Keratinocyte (primary cell): ENCODE measurements around the gene CGNL1. TPM values are rescaled to one million over a fixed set of nuclear protein-coding genes. Genes with fewer than 3 reads are reported as not detected.

Experiments
- DNase-seq: peaks from one replicate; pipeline ENCODE4 v3.0.0-alpha.2; 2011; ENCODE audit warnings: low read depth, missing footprints, low spot score
- FAIRE-seq: peaks from 2 replicates; lab custom pipeline; 2011; peaks lifted over from hg19 to GRCh38; lab: Jason Lieb, UNC
- H2AFZ ChIP-seq: 2 replicates; pipeline ENCODE4 v1.6.0; 2012; ENCODE audit warnings: low read length, control low read depth, inconsistent platforms; ENCODE audit not compliant: control insufficient read depth
- H3K27ac ChIP-seq: 2 replicates; pipeline ENCODE4 v1.5.1; 2011; ENCODE audit warnings: low read length; ENCODE audit not compliant: control insufficient read depth, insufficient read depth
- H3K27me3 ChIP-seq: 3 replicates; pipeline ENCODE4 v1.6.0; 2011; ENCODE audit warnings: low read length; ENCODE audit not compliant: control insufficient read depth, insufficient read depth; ENCODE audit errors: extremely low read depth
- H3K36me3 ChIP-seq, 2 experiments: 2 replicates in 1 of 2; 3 replicates in 1 of 2; pipeline ENCODE4 v1.5.1; 2011; ENCODE audit warnings: low read length in 2 of 2, mild to moderate bottlenecking in 1 of 2; ENCODE audit not compliant: control insufficient read depth in 2 of 2, insufficient read depth in 2 of 2; ENCODE audit errors: extremely low read depth in 1 of 2
- H3K4me1 ChIP-seq: 3 replicates; pipeline ENCODE4 v1.5.1; 2011; ENCODE audit warnings: low read length; ENCODE audit not compliant: control insufficient read depth, insufficient read depth; ENCODE audit errors: extremely low read depth
- H3K4me2 ChIP-seq: 3 replicates; pipeline ENCODE4 v1.6.0; 2011; ENCODE audit warnings: low read depth, low read length; ENCODE audit not compliant: control insufficient read depth, insufficient read depth; ENCODE audit errors: extremely low read depth
- H3K4me3 ChIP-seq, 3 experiments: fragments of 200-600 bp in 1 of 3; sonication (generic) in 1 of 3; 2 replicates in 2 of 3; 3 replicates in 1 of 3; pipeline ENCODE4 v1.5.1; 2011 to 2016; ENCODE audit warnings: low read length in 3 of 3, mild to moderate bottlenecking in 3 of 3, control low read depth in 2 of 3, inconsistent platforms in 1 of 3, low read depth in 1 of 3, mixed read lengths in 1 of 3, mixed run types in 1 of 3, moderate library complexity in 1 of 3; ENCODE audit not compliant: control insufficient read depth in 2 of 3, insufficient read depth in 2 of 3; ENCODE audit errors: extremely low read depth in 1 of 3
- H3K79me2 ChIP-seq: 2 replicates; pipeline ENCODE4 v1.6.0; 2012; ENCODE audit warnings: low read length; ENCODE audit not compliant: control insufficient read depth, insufficient read depth
- H3K9ac ChIP-seq: 3 replicates; pipeline ENCODE4 v1.6.0; 2011; ENCODE audit warnings: low read length; ENCODE audit not compliant: control insufficient read depth, insufficient read depth; ENCODE audit errors: extremely low read depth
- H3K9me1 ChIP-seq: 3 replicates; pipeline ENCODE4 v1.6.0; 2011; ENCODE audit warnings: low read length; ENCODE audit not compliant: control insufficient read depth, insufficient read depth; ENCODE audit errors: extremely low read depth
- H3K9me3 ChIP-seq: 2 replicates; pipeline ENCODE4 v1.5.1; 2012; ENCODE audit warnings: low read depth, low read length; ENCODE audit not compliant: control insufficient read depth
- H4K20me1 ChIP-seq: 3 replicates; pipeline ENCODE4 v1.6.0; 2011; ENCODE audit warnings: low read length; ENCODE audit not compliant: control insufficient read depth, insufficient read depth; ENCODE audit errors: extremely low read depth
- EZH2 ChIP-seq: IDR thresholded peaks from one replicate; pipeline ENCODE4 v1.6.1; 2012; ENCODE audit warnings: inconsistent platforms, mild to moderate bottlenecking, low read length, moderate library complexity
- dilution Hi-C: fragments of 300-500 bp; cut with MboI; formaldehyde crosslinking; loops from one replicate; pipeline ENCODE4 v1.7.0; 2020; ENCODE audit warnings: low sequenced_read_pairs; ENCODE audit not compliant: extremely low pct_ligation_motif_present
- polyA plus RNA-seq, 5 experiments: library from polyadenylated mRNA; depleted of rRNA in 3 of 5; stranded (reverse) in 3 of 5; stranded (forward) in 1 of 5; unstranded in 1 of 5; fragments of >200 nt; gene quantifications; 1 replicate in 1 of 5; 2 replicates in 3 of 5; 3 replicates in 1 of 5; pipeline versions ENCODE4 v1.2.1 to v1.2.3, GENCODE V29; 2011 to 2012; ENCODE audit warnings: missing spikeins in 2 of 5, low read depth in 1 of 5, low replicate concordance in 1 of 5
- TF ChIP-seq, protein P1 (sequence below), 3 experiments: IDR thresholded peaks in 1 of 3; conservative IDR thresholded peaks in 1 of 3; optimal IDR thresholded peaks in 1 of 3; 2 replicates in 2 of 3; 3 replicates in 1 of 3; pipeline versions ENCODE3 to v1.5.1; 2011; ENCODE audit warnings: low read length in 3 of 3, mild to moderate bottlenecking in 3 of 3, moderate library complexity in 2 of 3, control low read depth in 1 of 3, inconsistent platforms in 1 of 3; ENCODE audit not compliant: insufficient read depth in 2 of 3; ENCODE audit errors: extremely low read depth in 1 of 3

The CGNL1 gene
- polyA plus RNA-seq, 1 donor (not counting 4 experiments of a cell fraction or from before 2014, with no cell fraction given), result 0.05 TPM

DNA sequence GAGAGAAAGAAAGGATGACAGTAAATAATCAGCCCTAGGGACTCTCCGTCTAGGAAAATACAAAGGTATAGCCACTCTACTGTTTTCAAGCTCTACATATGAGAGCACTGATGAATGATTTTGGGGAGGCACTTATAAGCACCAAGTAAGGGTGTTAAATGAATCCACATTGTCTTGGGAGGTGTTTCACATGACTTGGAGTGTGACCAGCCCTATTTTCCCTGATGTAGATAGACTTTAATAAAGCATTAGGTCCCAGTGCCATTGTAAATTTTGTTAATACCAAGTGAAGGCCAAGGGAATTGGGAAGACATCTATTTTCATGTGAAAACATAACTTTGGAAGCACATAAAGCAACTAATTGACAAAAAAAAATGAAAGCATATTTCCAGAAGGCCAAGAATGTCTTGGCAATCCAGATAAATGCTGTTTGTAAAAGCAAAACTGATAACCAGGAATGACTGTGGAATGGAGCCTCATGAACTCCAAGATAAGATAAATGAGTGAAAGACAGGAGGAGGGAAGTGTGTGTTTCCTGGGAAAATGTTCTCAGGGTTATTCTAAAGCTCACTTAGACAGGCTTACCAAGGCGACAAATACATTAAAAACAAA lies 119.4 kb downstream of the CGNL1 start:
- TF ChIP-seq, protein P1, sequence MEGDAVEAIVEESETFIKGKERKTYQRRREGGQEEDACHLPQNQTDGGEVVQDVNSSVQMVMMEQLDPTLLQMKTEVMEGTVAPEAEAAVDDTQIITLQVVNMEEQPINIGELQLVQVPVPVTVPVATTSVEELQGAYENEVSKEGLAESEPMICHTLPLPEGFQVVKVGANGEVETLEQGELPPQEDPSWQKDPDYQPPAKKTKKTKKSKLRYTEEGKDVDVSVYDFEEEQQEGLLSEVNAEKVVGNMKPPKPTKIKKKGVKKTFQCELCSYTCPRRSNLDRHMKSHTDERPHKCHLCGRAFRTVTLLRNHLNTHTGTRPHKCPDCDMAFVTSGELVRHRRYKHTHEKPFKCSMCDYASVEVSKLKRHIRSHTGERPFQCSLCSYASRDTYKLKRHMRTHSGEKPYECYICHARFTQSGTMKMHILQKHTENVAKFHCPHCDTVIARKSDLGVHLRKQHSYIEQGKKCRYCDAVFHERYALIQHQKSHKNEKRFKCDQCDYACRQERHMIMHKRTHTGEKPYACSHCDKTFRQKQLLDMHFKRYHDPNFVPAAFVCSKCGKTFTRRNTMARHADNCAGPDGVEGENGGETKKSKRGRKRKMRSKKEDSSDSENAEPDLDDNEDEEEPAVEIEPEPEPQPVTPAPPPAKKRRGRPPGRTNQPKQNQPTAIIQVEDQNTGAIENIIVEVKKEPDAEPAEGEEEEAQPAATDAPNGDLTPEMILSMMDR (optimal IDR thresholded peaks at IDR 0.05 in 1 of 3, IDR thresholded peaks at IDR 0.05 in 1 of 3, conservative IDR thresholded peaks at IDR 0.05 in 1 of 3; ENCODE audit: extremely low read depth in 1 of 3, insufficient read depth in 2 of 3, low read length in 3 of 3), result no peak
- no peak for TF ChIP-seq EZH2
- H3K9me3 ChIP-seq, result no peaks in the 10 kb centered on the region
- H3K4me1 ChIP-seq, result no peaks in the 10 kb centered on the region
- no peaks in the 10 kb centered on the region for H3K79me2 ChIP-seq
- H3K4me3 ChIP-seq, result no peak overlapping the region
- no peaks in the 10 kb centered on the region for H3K27me3 ChIP-seq
- no peaks in the 10 kb centered on the region for H4K20me1 ChIP-seq
- dilution Hi-C loops, result no loop called here
- DNase-seq, result no peak
- no peak for FAIRE-seq
- H2AFZ ChIP-seq, result no peak overlapping the region
- H3K4me2 ChIP-seq, result no peak overlapping the region
- H3K27ac ChIP-seq, result no peak overlapping the region
- no peaks in the 10 kb centered on the region for H3K36me3 ChIP-seq
- H3K9ac ChIP-seq, result no peak overlapping the region
- no peaks in the 10 kb centered on the region for H3K9me1 ChIP-seq

GRCh38 chr15:57496594-57496945 lies 120.3 kb downstream of the CGNL1 start:
- H3K27me3 ChIP-seq, result no peaks in the 10 kb centered on the region
- no peak overlapping the region for H3K4me2 ChIP-seq
- no peaks in the 10 kb centered on the region for H4K20me1 ChIP-seq
- no peak overlapping the region for H3K27ac ChIP-seq
- H3K79me2 ChIP-seq, result no peaks in the 10 kb centered on the region
- no peaks in the 10 kb centered on the region for H3K9me1 ChIP-seq
- TF ChIP-seq, protein P1 (optimal IDR thresholded peaks at IDR 0.05 in 1 of 3, IDR thresholded peaks at IDR 0.05 in 1 of 3, conservative IDR thresholded peaks at IDR 0.05 in 1 of 3; ENCODE audit: extremely low read depth in 1 of 3, insufficient read depth in 2 of 3, low read length in 3 of 3), result no peak
- no peak for TF ChIP-seq EZH2
- no peaks in the 10 kb centered on the region for H3K9me3 ChIP-seq
- no peak overlapping the region for H3K9ac ChIP-seq
- DNase-seq (no peak), FAIRE-seq (no peak)
- dilution Hi-C loops, result no loop called here
- peaks cover 8% of the 10 kb centered on the region for H3K4me1 ChIP-seq
- H3K4me3 ChIP-seq, result no peak overlapping the region
- H3K36me3 ChIP-seq, result no peaks in the 10 kb centered on the region
- H2AFZ ChIP-seq, result no peak overlapping the region
